H1 (cell line): Measurements from ENCODE around the gene IQGAP1. TPM values are rescaled to one million over a fixed set of nuclear protein-coding genes. Genes with fewer than 3 reads are reported as not detected.
"Not testable (repeated sequence)": the region's sequence is repeated elsewhere in the genome, so short reads cannot be mapped to it uniquely, and the experiment has no call there.

ENCODE experiments used
- CTCF ChIA-PET: fragments of 300-600 bp; sonication (Branson Sonifier 250); formaldehyde crosslinking; loops from one replicate; lab custom pipeline; 2021; ENCODE audit not compliant: partially characterized antibody; lab: Charles Lee
- POLR2A ChIA-PET: fragments of 300-600 bp; sonication (Branson Sonifier 250); formaldehyde crosslinking; loops from one replicate; lab custom pipeline; 2021; ENCODE audit warnings: inconsistent platforms; ENCODE audit not compliant: partially characterized antibody; lab: Charles Lee
- DNase-seq, 2 experiments: peaks; one replicate each; pipeline versions ENCODE4 v3.0.0 to v3.0.0-alpha.2; 2010 to 2022; ENCODE audit warnings: low spot score in 2 of 2, low read depth in 1 of 2, mixed read lengths in 1 of 2
- FAIRE-seq: peaks from 2 replicates; lab custom pipeline; 2011; peaks lifted over from hg19 to GRCh38; lab: Jason Lieb, UNC
- H2AFZ ChIP-seq: 2 replicates; pipeline ENCODE4 v1.8.1; 2012; ENCODE audit warnings: low read length, inconsistent platforms
- H2AK5ac ChIP-seq: 2 replicates; pipeline ENCODE4 v1.6.1; 2013; ENCODE audit warnings: low read depth, low read length
- H2BK120ac ChIP-seq: replicated peaks from 2 replicates; pipeline ENCODE3; 2013; ENCODE audit warnings: low read depth, low read length, inconsistent platforms
- H2BK12ac ChIP-seq: 2 replicates; pipeline ENCODE4 v1.6.1; 2013; ENCODE audit warnings: low read depth, low read length
- H2BK15ac ChIP-seq: 2 replicates; pipeline ENCODE4 v1.6.1; 2013; ENCODE audit warnings: low read length
- H2BK20ac ChIP-seq: 2 replicates; pipeline ENCODE4 v1.6.1; 2013; ENCODE audit warnings: low read length
- H2BK5ac ChIP-seq: 2 replicates; pipeline ENCODE4 v1.6.1; 2013; ENCODE audit warnings: low read depth, low read length
- H3K14ac ChIP-seq: 2 replicates; pipeline ENCODE4 v1.6.1; 2013; ENCODE audit warnings: inconsistent platforms; ENCODE audit not compliant: insufficient read length
- H3K18ac ChIP-seq: 2 replicates; pipeline ENCODE4 v1.6.1; 2013; ENCODE audit warnings: low read length; ENCODE audit errors: extremely low read depth
- H3K23ac ChIP-seq: 2 replicates; pipeline ENCODE4 v1.6.1; 2013; ENCODE audit warnings: inconsistent platforms; ENCODE audit not compliant: insufficient read length
- H3K23me2 ChIP-seq: 2 replicates; pipeline ENCODE4 v1.6.1; 2013; ENCODE audit warnings: low read depth, low read length
- H3K27ac ChIP-seq: 2 replicates; pipeline ENCODE4 v1.6.1; 2011; ENCODE audit warnings: low read depth, low read length, inconsistent platforms
- H3K27me3 ChIP-seq, 4 experiments: replicated peaks in 1 of 4; 1 replicate in 1 of 4; 2 replicates in 3 of 4; pipeline versions ENCODE4 v1.6.1 to v1.8.1; 2011 to 2013; ENCODE audit warnings: low read length in 3 of 4, mild to moderate bottlenecking in 3 of 4, inconsistent platforms in 2 of 4, mixed read lengths in 2 of 4, moderate library complexity in 1 of 4; ENCODE audit not compliant: control insufficient read depth in 3 of 4, insufficient read depth in 3 of 4; ENCODE audit errors: extremely low read depth in 1 of 4
- H3K36me3 ChIP-seq, 4 experiments: 2 replicates each; pipeline versions ENCODE4 v1.6.1 to v1.8.1; 2011 to 2013; ENCODE audit warnings: mild to moderate bottlenecking in 4 of 4, low read length in 3 of 4, moderate library complexity in 2 of 4, control low read depth in 1 of 4, inconsistent platforms in 1 of 4; ENCODE audit not compliant: insufficient read depth in 4 of 4, control insufficient read depth in 2 of 4
- H3K4ac ChIP-seq: replicated peaks from 2 replicates; pipeline ENCODE3; 2013; ENCODE audit warnings: low read length, low read depth, mixed read lengths, inconsistent platforms; ENCODE audit not compliant: insufficient read length
- H3K4me1 ChIP-seq, 4 experiments: replicated peaks in 1 of 4; 1 replicate in 1 of 4; 2 replicates in 3 of 4; pipeline versions ENCODE4 v1.6.1 to v1.8.1; 2011 to 2013; ENCODE audit warnings: low read length in 3 of 4, inconsistent platforms in 2 of 4, mixed read lengths in 1 of 4; ENCODE audit not compliant: insufficient read depth in 4 of 4, control insufficient read depth in 3 of 4
- H3K4me2 ChIP-seq, 2 experiments: 2 replicates each; pipeline versions ENCODE4 v1.6.1 to v1.8.1; 2011 to 2013; ENCODE audit warnings: low read depth in 2 of 2, low read length in 2 of 2, control low read depth in 1 of 2, inconsistent platforms in 1 of 2, mild to moderate bottlenecking in 1 of 2; ENCODE audit not compliant: insufficient read depth in 1 of 2
- H3K4me3 ChIP-seq, 4 experiments: fragments of 200-600, 300-600 bp in 1 of 4; sonication (generic), shearing (Covaris generic), sonication (Bioruptor Twin) in 1 of 4; 2 replicates each; pipeline versions ENCODE4 v1.5.1 to v1.8.1; 2011 to 2016; ENCODE audit warnings: low read length in 4 of 4, low read depth in 3 of 4, control low read depth in 2 of 4, inconsistent platforms in 2 of 4, mild to moderate bottlenecking in 2 of 4, mixed read lengths in 1 of 4, moderate library complexity in 1 of 4; ENCODE audit not compliant: insufficient read depth in 2 of 4; ENCODE audit errors: extremely low read depth in 1 of 4
- H3K56ac ChIP-seq: replicated peaks from 2 replicates; pipeline ENCODE3; 2013; ENCODE audit warnings: low read depth, mild to moderate bottlenecking, mixed read lengths, low read length, inconsistent platforms; ENCODE audit not compliant: insufficient read length
- H3K79me1 ChIP-seq: 2 replicates; pipeline ENCODE4 v1.6.1; 2013; ENCODE audit warnings: low read depth, low read length, control low read depth
- H3K79me2 ChIP-seq, 2 experiments: 2 replicates each; pipeline versions ENCODE4 v1.6.1 to v1.8.1; 2012 to 2013; ENCODE audit warnings: low read length in 2 of 2, mild to moderate bottlenecking in 2 of 2, inconsistent platforms in 1 of 2; ENCODE audit not compliant: insufficient read depth in 2 of 2, control insufficient read depth in 1 of 2
- H3K9ac ChIP-seq, 4 experiments: replicated peaks in 1 of 4; 1 replicate in 1 of 4; 2 replicates in 3 of 4; pipeline versions ENCODE4 v1.6.1 to v1.8.1; 2011 to 2013; ENCODE audit warnings: low read depth in 3 of 4, low read length in 3 of 4, control low read depth in 2 of 4, mild to moderate bottlenecking in 2 of 4, moderate library complexity in 2 of 4, inconsistent platforms in 1 of 4; ENCODE audit errors: extremely low read depth in 1 of 4
- H3K9me3 ChIP-seq, 2 experiments: 2 replicates each; pipeline versions ENCODE4 v1.6.1 to v1.8.1; 2012 to 2013; ENCODE audit warnings: mild to moderate bottlenecking in 2 of 2, moderate library complexity in 2 of 2, control low read depth in 1 of 2, inconsistent platforms in 1 of 2, low read depth in 1 of 2, low read length in 1 of 2, mixed read lengths in 1 of 2; ENCODE audit not compliant: insufficient read depth in 2 of 2
- H4K20me1 ChIP-seq, 2 experiments: replicated peaks in 1 of 2; 2 replicates each; pipeline versions ENCODE3 to v1.8.1; 2011 to 2013; ENCODE audit warnings: inconsistent platforms in 2 of 2, low read length in 2 of 2, mild to moderate bottlenecking in 1 of 2; ENCODE audit not compliant: insufficient read depth in 2 of 2, control insufficient read depth in 1 of 2
- H4K5ac ChIP-seq: 2 replicates; pipeline ENCODE4 v1.6.1; 2013; ENCODE audit warnings: low read length, low read depth, mixed read lengths, inconsistent platforms; ENCODE audit not compliant: insufficient read length
- H4K8ac ChIP-seq: 2 replicates; pipeline ENCODE4 v1.8.0; 2013; ENCODE audit warnings: mild to moderate bottlenecking, moderate library complexity, low read length, inconsistent platforms; ENCODE audit not compliant: insufficient read depth; ENCODE audit errors: extremely low read depth
- H4K91ac ChIP-seq: replicated peaks from 2 replicates; pipeline ENCODE3; 2013; ENCODE audit warnings: low read length, mixed read lengths, inconsistent platforms; ENCODE audit not compliant: insufficient read length
- WGBS, 2 experiments: shearing (Covaris generic) in 1 of 2; methylation state at CpG; one replicate each; pipeline versions ENCODE4 v1.1.6 to v1.1.7; 2013 to 2015; ENCODE audit warnings: low lambda C conversion rate in 2 of 2, mixed read lengths in 2 of 2, inconsistent platforms in 1 of 2, low coverage in 1 of 2, missing lambda C conversion rate in 1 of 2; ENCODE audit not compliant: insufficient replicate concordance in 2 of 2, insufficient coverage in 1 of 2, insufficient read length in 1 of 2; ENCODE audit errors: extremely low coverage in 1 of 2, missing lambda C conversion rate in 1 of 2; 5-methylcytosine and 5-hydroxymethylcytosine counted together
- polyA plus RNA-seq, 7 experiments: library from polyadenylated mRNA; depleted of rRNA in 3 of 7; stranded (reverse) in 5 of 7; unstranded in 2 of 7; fragments of >200 nt in 5 of 7; fragments of 200-250 nt in 2 of 7; gene quantifications; 1 replicate in 5 of 7; 2 replicates in 1 of 7; 4 replicates in 1 of 7; pipeline versions ENCODE4 v1.2.1 to v1.2.3, GENCODE V29; 2011 to 2013; ENCODE audit warnings: missing spikeins in 2 of 7, mixed read lengths in 2 of 7
- total RNA-seq: library from RNA; stranded (reverse); fragmentation: NEBNext Ultra II Directional; extraction: Animal tissue kit (Norgen Biotek cat#: 25700); gene quantifications from 2 replicates; pipeline ENCODE4 v1.2.1, GENCODE V29; 2021

The IQGAP1 gene
- total and polyA plus RNA-seq, 2 of the 8 experiments (the other 6 are each of a cell fraction or from before 2014, with no cell fraction given): 56.0 to 138 TPM

GRCh38 chr15:90416052-90416451, 28.0 kb downstream of the IQGAP1 start:
- H2AFZ ChIP-seq, H4K91ac ChIP-seq, H2AK5ac ChIP-seq, H3K9me3 ChIP-seq, H3K4ac ChIP-seq, H3K4me3 ChIP-seq, H3K79me1 ChIP-seq, H3K27ac ChIP-seq, H2BK5ac ChIP-seq, H3K56ac ChIP-seq, H2BK15ac ChIP-seq, H2BK12ac ChIP-seq, H3K23me2 ChIP-seq, DNase-seq, H4K8ac ChIP-seq, H4K20me1 ChIP-seq, H3K36me3 ChIP-seq, H3K9ac ChIP-seq, FAIRE-seq, H3K14ac ChIP-seq, H2BK120ac ChIP-seq, H3K27me3 ChIP-seq, H3K18ac ChIP-seq, H3K4me2 ChIP-seq, H4K5ac ChIP-seq, POLR2A ChIA-PET, H3K23ac ChIP-seq, H2BK20ac ChIP-seq, CTCF ChIA-PET: not testable (repeated sequence)
- Histone ChIP-seq H3K79me2 (peaks cover 14 to 82% of the 10 kb centered on the region in 2 experiments; a peak in 3 of 4 replicates), H3K4me1 (peaks cover 19 to 27% (median 26%) of the 10 kb centered on the region in 4 experiments)
- WGBS, 2 experiments: 79% methylated on average over 3 of the region's 5 CpGs; no CpG with 5 or more reads in 1 of the 2 experiments
